Astrocyte (in vitro differentiated cells and primary cell): ENCODE measurements around the gene OCA2.
A peak's percentile ranks its signal among the peaks of the same experiment; 100 is the strongest.

Experiments used
- EZH2 ChIP-seq: IDR thresholded peaks from 2 replicates; pipeline ENCODE4 v1.6.1; 2012; ENCODE audit warnings: mild to moderate bottlenecking, low read length, inconsistent platforms; ENCODE audit not compliant: insufficient read depth
- TF ChIP-seq, protein P1 (sequence below): IDR thresholded peaks from 2 replicates; pipeline ENCODE4 v1.5.1; 2011; ENCODE audit warnings: low read depth, mild to moderate bottlenecking, inconsistent platforms, low read length, moderate library complexity; ENCODE audit not compliant: insufficient read depth

GRCh38 chr15:28017423-28017924 is 81.6 kb downstream of the OCA2 start:
- TF ChIP-seq, protein P1, sequence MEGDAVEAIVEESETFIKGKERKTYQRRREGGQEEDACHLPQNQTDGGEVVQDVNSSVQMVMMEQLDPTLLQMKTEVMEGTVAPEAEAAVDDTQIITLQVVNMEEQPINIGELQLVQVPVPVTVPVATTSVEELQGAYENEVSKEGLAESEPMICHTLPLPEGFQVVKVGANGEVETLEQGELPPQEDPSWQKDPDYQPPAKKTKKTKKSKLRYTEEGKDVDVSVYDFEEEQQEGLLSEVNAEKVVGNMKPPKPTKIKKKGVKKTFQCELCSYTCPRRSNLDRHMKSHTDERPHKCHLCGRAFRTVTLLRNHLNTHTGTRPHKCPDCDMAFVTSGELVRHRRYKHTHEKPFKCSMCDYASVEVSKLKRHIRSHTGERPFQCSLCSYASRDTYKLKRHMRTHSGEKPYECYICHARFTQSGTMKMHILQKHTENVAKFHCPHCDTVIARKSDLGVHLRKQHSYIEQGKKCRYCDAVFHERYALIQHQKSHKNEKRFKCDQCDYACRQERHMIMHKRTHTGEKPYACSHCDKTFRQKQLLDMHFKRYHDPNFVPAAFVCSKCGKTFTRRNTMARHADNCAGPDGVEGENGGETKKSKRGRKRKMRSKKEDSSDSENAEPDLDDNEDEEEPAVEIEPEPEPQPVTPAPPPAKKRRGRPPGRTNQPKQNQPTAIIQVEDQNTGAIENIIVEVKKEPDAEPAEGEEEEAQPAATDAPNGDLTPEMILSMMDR, result peak; percentile 9
- no peak for TF ChIP-seq EZH2
